HG03460 (cell line): Measurements from ENCODE around the gene GAB1.

Experiments
- ATAC-seq: cut with Tn5 transposase; IDR thresholded peaks from one replicate; pipeline ENCODE4 v1.9.1; 2021; ENCODE audit not compliant: unreplicated experiment

GAB1 gene

GRCh38 chr4:143336781-143337599 lies at the start of gene GAB1:
Gene GAB1, plus strand, starts transcription at chr4:143336876. Its CDS starts 313 bp downstream, at chr4:143337189.
- ATAC-seq = peak; percentile 71

GRCh38 chr4:143287572-143287923 lies 49.1 kb upstream of the GAB1 start:
- ATAC-seq = no peak

- ATAC-seq = no peak
Observed at GRCh38 chr4:143288171-143288570, 48.5 kb upstream of the GAB1 start.

- no peak for ATAC-seq
Observed at GRCh38 chr4:143289370-143289769, 47.3 kb upstream of the GAB1 start.

GRCh38 chr4:143291314-143291713 lies 45.4 kb upstream of the GAB1 start:
- ATAC-seq = no peak

- ATAC-seq = no peak
Observed at GRCh38 chr4:143292858-143293257, 43.8 kb upstream of the GAB1 start.

GRCh38 chr4:143294310-143294709 lies 42.4 kb upstream of the GAB1 start:
- ATAC-seq = no peak

GRCh38 chr4:143294710-143295275 lies 41.9 kb upstream of the GAB1 start:
- ATAC-seq = no peak

GRCh38 chr4:143296397-143297067 lies 40.1 kb upstream of the GAB1 start:
- ATAC-seq = no peak

- no peak for ATAC-seq
Observed at GRCh38 chr4:143300860-143301259, 35.8 kb upstream of the GAB1 start.

- no peak for ATAC-seq
Observed at GRCh38 chr4:143302536-143302935, 34.1 kb upstream of the GAB1 start.

GRCh38 chr4:143306788-143307187 lies 29.9 kb upstream of the GAB1 start:
- no peak for ATAC-seq

GRCh38 chr4:143307531-143307930 lies 29.1 kb upstream of the GAB1 start:
- no peak for ATAC-seq

- no peak for ATAC-seq
Observed at GRCh38 chr4:143308377-143308776, 28.3 kb upstream of the GAB1 start.

GRCh38 chr4:143311924-143312323 lies 24.8 kb upstream of the GAB1 start:
- ATAC-seq = no peak

GRCh38 chr4:143313521-143313920 lies 23.2 kb upstream of the GAB1 start:
- ATAC-seq = no peak

- no peak for ATAC-seq
Observed at GRCh38 chr4:143313996-143314395, 22.7 kb upstream of the GAB1 start.

- ATAC-seq = no peak
Observed at GRCh38 chr4:143320113-143320512, 16.6 kb upstream of the GAB1 start.

- no peak for ATAC-seq
Observed at GRCh38 chr4:143326735-143327134, 9.9 kb upstream of the GAB1 start.

GRCh38 chr4:143329985-143330384 lies 6.7 kb upstream of the GAB1 start:
- no peak for ATAC-seq

- peak; percentile 51 for ATAC-seq
Observed at GRCh38 chr4:143335979-143336780, 496 bp upstream of the GAB1 start.
